Effector memory CD8-positive, alpha-beta T cell (primary cell): Measurements from ENCODE around the gene PHLDB3.
"Not testable (repeated sequence)": the region's sequence is repeated elsewhere in the genome, so short reads cannot be mapped to it uniquely, and the experiment has no call there.

Experiments
- ATAC-seq: fragments of 150-1000 bp; cut with Tn5 transposase; replicated peaks from 2 replicates; pipeline ENCODE4 v1.10.0; 2021; ENCODE audit warnings: mild to moderate bottlenecking, moderate library complexity
- DNase-seq, 3 experiments: peaks; one replicate each; pipeline ENCODE4 v3.0.0; 2021
- H3K27ac Mint-ChIP-seq, 2 donors: one replicate each; pipeline ENCODE4 v1.8.0; 2022; ENCODE audit warnings: mild to moderate bottlenecking in 2 of 2, mixed read lengths in 2 of 2, moderate library complexity in 2 of 2
- H3K27me3 Mint-ChIP-seq, 2 donors: one replicate each; pipeline ENCODE4 v1.8.0; 2022; ENCODE audit warnings: mixed read lengths in 2 of 2
- H3K36me3 Mint-ChIP-seq: one replicate; pipeline ENCODE4 v1.8.0; 2022; ENCODE audit warnings: mild to moderate bottlenecking, moderate library complexity, mixed read lengths; ENCODE audit not compliant: insufficient read depth
- H3K4me1 Mint-ChIP-seq, 2 donors: one replicate each; pipeline ENCODE4 v1.8.0; 2022; ENCODE audit warnings: low read depth in 2 of 2, mixed read lengths in 2 of 2
- H3K4me3 Mint-ChIP-seq, 2 donors: one replicate each; pipeline ENCODE4 v1.8.0; 2022; ENCODE audit warnings: mild to moderate bottlenecking in 2 of 2, mixed read lengths in 2 of 2, moderate library complexity in 2 of 2
- H3K9me3 Mint-ChIP-seq, 2 donors: one replicate each; pipeline ENCODE4 v1.8.0; 2022; ENCODE audit warnings: mixed read lengths in 2 of 2
- total RNA-seq, 9 experiments: gene quantifications; one replicate each; lab custom pipeline; 2026; lab: John Stamatoyannopoulos, UW

Gene PHLDB3
- 17.1 to 42.9 (median 19.3) reads per million in 9 experiments for total RNA-seq

- H3K27ac Mint-ChIP-seq = peak within 1 kb of the TSS; percentile 91 to 97
- no peaks in the 10 kb centered on the region for H3K9me3 Mint-ChIP-seq
- DNase-seq (no peak), ATAC-seq (peak; percentile 36)
- H3K36me3 Mint-ChIP-seq = peaks cover 20% of the 10 kb centered on the region
- H3K27me3 Mint-ChIP-seq = no peaks in the 10 kb centered on the region
- H3K4me3 Mint-ChIP-seq = peak within 1 kb of the TSS; percentile 96 to 97
- peaks cover 18 to 25% of the 10 kb centered on the region in 2 donors for H3K4me1 Mint-ChIP-seq
Observed at GRCh38 chr19:43504426-43505185, at the start of gene PHLDB3. Gene PHLDB3, minus strand, starts transcription at chr19:43504746. Its CDS starts 628 bp downstream, at chr19:43504118.

GRCh38 chr19:43553656-43554055, 49.1 kb upstream of the PHLDB3 start:
- Mint-ChIP-seq H3K27ac (peak overlapping the region in 1 of 2 donors; percentile 73), H3K36me3 (peaks cover 29% of the 10 kb centered on the region), H3K27me3 (no peaks in the 10 kb centered on the region), H3K4me1 (peaks cover 8 to 14% of the 10 kb centered on the region in 2 donors), H3K4me3 (no peak overlapping the region), H3K9me3 (no peaks in the 10 kb centered on the region)
- ATAC-seq = no peak
- no peak for DNase-seq

- Mint-ChIP-seq H3K4me1 (peaks cover 8 to 14% of the 10 kb centered on the region in 2 donors), H3K9me3 (no peaks in the 10 kb centered on the region), H3K27ac (peak overlapping the region; percentile 73 to 75), H3K4me3 (no peak overlapping the region), H3K36me3 (peaks cover 29% of the 10 kb centered on the region), H3K27me3 (no peaks in the 10 kb centered on the region)
- DNase-seq = no peak
- ATAC-seq = no peak
Observed at GRCh38 chr19:43552616-43553015, 48.1 kb upstream of the PHLDB3 start.

GRCh38 chr19:43552198-43552450, 47.6 kb upstream of the PHLDB3 start:
- H3K4me3 Mint-ChIP-seq = no peak overlapping the region
- peaks cover 8 to 14% of the 10 kb centered on the region in 2 donors for H3K4me1 Mint-ChIP-seq
- H3K36me3 Mint-ChIP-seq = peaks cover 29% of the 10 kb centered on the region

GRCh38 chr19:43551399-43552197, 47.1 kb upstream of the PHLDB3 start:
- ATAC-seq = no peak
- no peak overlapping the region for H3K4me3 Mint-ChIP-seq
- peaks cover 26% of the 10 kb centered on the region for H3K36me3 Mint-ChIP-seq
- no peak for DNase-seq
- no peaks in the 10 kb centered on the region for H3K27me3 Mint-ChIP-seq
- H3K27ac Mint-ChIP-seq = peak overlapping the region; percentile 64 to 80
- H3K4me1 Mint-ChIP-seq = peaks cover 8 to 14% of the 10 kb centered on the region in 2 donors
- no peaks in the 10 kb centered on the region for H3K9me3 Mint-ChIP-seq

More at GRCh38 chr19:43552198-43552450, 47.6 kb upstream of the PHLDB3 start:
- ATAC-seq = no peak
- no peak for DNase-seq
- peak overlapping the region in 1 of 2 donors; percentile 80 for H3K27ac Mint-ChIP-seq
- no peaks in the 10 kb centered on the region for H3K9me3 Mint-ChIP-seq
- H3K27me3 Mint-ChIP-seq = no peaks in the 10 kb centered on the region

- no peaks in the 10 kb centered on the region for H3K9me3 Mint-ChIP-seq
- no peak overlapping the region for H3K27ac Mint-ChIP-seq
- peaks cover 24% of the 10 kb centered on the region for H3K36me3 Mint-ChIP-seq
- DNase-seq (no peak), ATAC-seq (no peak)
- H3K27me3 Mint-ChIP-seq = no peaks in the 10 kb centered on the region
- H3K4me3 Mint-ChIP-seq = no peak overlapping the region
- peaks cover 0 to 8% of the 10 kb centered on the region in 2 donors for H3K4me1 Mint-ChIP-seq
Observed at GRCh38 chr19:43548706-43549105, 44.2 kb upstream of the PHLDB3 start.

GRCh38 chr19:43547926-43548325, 43.4 kb upstream of the PHLDB3 start:
- H3K27me3 Mint-ChIP-seq, H3K9me3 Mint-ChIP-seq, DNase-seq, ATAC-seq, H3K4me3 Mint-ChIP-seq, H3K4me1 Mint-ChIP-seq: not testable (repeated sequence)
- Mint-ChIP-seq H3K27ac (peak overlapping the region in 1 of 2 donors; percentile 74), H3K36me3 (peaks cover 25% of the 10 kb centered on the region)

- peaks cover 0 to 5% of the 10 kb centered on the region in 2 donors for H3K4me1 Mint-ChIP-seq
- H3K27ac Mint-ChIP-seq = peak overlapping the region; percentile 74 to 87
- H3K27me3 Mint-ChIP-seq = no peaks in the 10 kb centered on the region
- H3K36me3 Mint-ChIP-seq = peaks cover 22% of the 10 kb centered on the region
- H3K4me3 Mint-ChIP-seq = no peak overlapping the region
- no peak for DNase-seq
- no peak for ATAC-seq
- H3K9me3 Mint-ChIP-seq = no peaks in the 10 kb centered on the region
Observed at GRCh38 chr19:43546581-43546980, 42.0 kb upstream of the PHLDB3 start.

- peaks cover 22% of the 10 kb centered on the region for H3K36me3 Mint-ChIP-seq
- no peaks in the 10 kb centered on the region for H3K9me3 Mint-ChIP-seq
Observed at GRCh38 chr19:43545981-43546380, 41.4 kb upstream of the PHLDB3 start.

GRCh38 chr19:43545276-43545675, 40.7 kb upstream of the PHLDB3 start:
- Mint-ChIP-seq H3K4me1 (peaks cover 0 to 3% of the 10 kb centered on the region in 2 donors), H3K36me3 (peaks cover 16% of the 10 kb centered on the region), H3K4me3 (no peak overlapping the region), H3K9me3 (no peaks in the 10 kb centered on the region), H3K27me3 (no peaks in the 10 kb centered on the region), H3K27ac (peak overlapping the region; percentile 64 to 87)
- DNase-seq (no peak), ATAC-seq (no peak)

More at GRCh38 chr19:43545981-43546380, 41.4 kb upstream of the PHLDB3 start:
- Mint-ChIP-seq H3K27ac (peak overlapping the region in 1 of 2 donors; percentile 87), H3K27me3 (no peaks in the 10 kb centered on the region), H3K4me1 (peaks cover 0 to 3% of the 10 kb centered on the region in 2 donors), H3K4me3 (no peak overlapping the region)
- ATAC-seq (no peak), DNase-seq (no peak)

GRCh38 chr19:43544077-43544476, 39.5 kb upstream of the PHLDB3 start:
- Mint-ChIP-seq H3K4me1 (peaks cover 0 to 3% of the 10 kb centered on the region in 2 donors), H3K4me3 (no peak overlapping the region), H3K27ac (peak overlapping the region in 1 of 2 donors; percentile 69), H3K36me3 (peaks cover 11% of the 10 kb centered on the region), H3K9me3 (peaks cover 0 to 2% of the 10 kb centered on the region in 2 donors), H3K27me3 (no peaks in the 10 kb centered on the region)
- DNase-seq (no peak), ATAC-seq (no peak)

- Mint-ChIP-seq H3K4me3 (no peak overlapping the region), H3K27me3 (no peaks in the 10 kb centered on the region), H3K9me3 (peaks cover 0 to 3% of the 10 kb centered on the region in 2 donors), H3K36me3 (peaks cover 15% of the 10 kb centered on the region), H3K4me1 (peaks cover 0 to 3% of the 10 kb centered on the region in 2 donors), H3K27ac (no peak overlapping the region)
- no peak for ATAC-seq
- DNase-seq = no peak
Observed at GRCh38 chr19:43541920-43542650, 37.5 kb upstream of the PHLDB3 start.

- peaks cover 0 to 3% of the 10 kb centered on the region in 2 donors for H3K9me3 Mint-ChIP-seq
- no peak overlapping the region for H3K4me3 Mint-ChIP-seq
- peaks cover 2 to 4% of the 10 kb centered on the region in 2 donors for H3K4me1 Mint-ChIP-seq
- DNase-seq (no peak), ATAC-seq (no peak)
- H3K27me3 Mint-ChIP-seq = no peaks in the 10 kb centered on the region
- H3K36me3 Mint-ChIP-seq = peaks cover 18% of the 10 kb centered on the region
- H3K27ac Mint-ChIP-seq = peak overlapping the region in 1 of 2 donors; percentile 20
Observed at GRCh38 chr19:43540381-43540780, 35.8 kb upstream of the PHLDB3 start.
